Endodermal cell (in vitro differentiated cells): ENCODE measurements around the gene PRG3. TPM values are rescaled to one million over a fixed set of nuclear protein-coding genes. Genes with fewer than 3 reads are reported as not detected.

ENCODE experiments used
- DNase-seq: peaks from one replicate; pipeline ENCODE4 v3.0.0-alpha.2; 2017
- H3K27ac ChIP-seq: 2 replicates; pipeline ENCODE4 v1.5.1; 2013; ENCODE audit warnings: mild to moderate bottlenecking, low read depth, low read length, moderate library complexity
- H3K27me3 ChIP-seq: 2 replicates; pipeline ENCODE4 v1.6.1; 2013; ENCODE audit warnings: mild to moderate bottlenecking, low read length, moderate library complexity; ENCODE audit not compliant: insufficient read depth, control insufficient read depth, poor library complexity, severe bottlenecking
- H3K36me3 ChIP-seq: 2 replicates; pipeline ENCODE4 v1.7.0; 2013; ENCODE audit warnings: mild to moderate bottlenecking, low read length, moderate library complexity; ENCODE audit not compliant: control insufficient read depth, insufficient read depth
- H3K4me1 ChIP-seq: one replicate; pipeline ENCODE4 v1.7.0; 2013; ENCODE audit warnings: low read length; ENCODE audit not compliant: control insufficient read depth, insufficient read depth
- H3K4me3 ChIP-seq: 2 replicates; pipeline ENCODE4 v1.5.1; 2013; ENCODE audit warnings: mild to moderate bottlenecking, low read length, moderate library complexity
- H3K9ac ChIP-seq: 2 replicates; pipeline ENCODE4 v1.6.1; 2013; ENCODE audit warnings: mild to moderate bottlenecking, low read length, moderate library complexity; ENCODE audit not compliant: poor library complexity, severe bottlenecking; ENCODE audit errors: extremely low read depth
- H3K9me3 ChIP-seq: 2 replicates; pipeline ENCODE4 v1.6.1; 2013; ENCODE audit warnings: mild to moderate bottlenecking, low read length, moderate library complexity; ENCODE audit not compliant: control insufficient read depth
- H3K27ac Mint-ChIP-seq: 2 replicates; pipeline ENCODE4 v1.8.0; 2020; ENCODE audit warnings: mixed read lengths
- H3K27me3 Mint-ChIP-seq: 2 replicates; pipeline ENCODE4 v1.8.0; 2021; ENCODE audit warnings: mild to moderate bottlenecking, mixed read lengths; ENCODE audit not compliant: insufficient read depth
- H3K36me3 Mint-ChIP-seq: 2 replicates; pipeline ENCODE4 v1.8.0; 2020; ENCODE audit warnings: low read depth, mixed read lengths
- H3K4me1 Mint-ChIP-seq: 2 replicates; pipeline ENCODE4 v1.8.0; 2020; ENCODE audit warnings: mixed read lengths
- H3K4me3 Mint-ChIP-seq: 2 replicates; pipeline ENCODE4 v1.8.0; 2020; ENCODE audit warnings: mild to moderate bottlenecking, moderate library complexity, mixed read lengths
- H3K9me3 Mint-ChIP-seq: 2 replicates; pipeline ENCODE4 v1.8.0; 2020; ENCODE audit warnings: mild to moderate bottlenecking, mixed read lengths
- WGBS, 2 experiments: methylation state at CpG; one replicate each; pipeline versions ENCODE4 v1.1.5 to v1.1.7; 2013; ENCODE audit warnings: missing lambda C conversion rate in 2 of 2, mixed read lengths in 1 of 2; ENCODE audit not compliant: insufficient coverage in 1 of 2, insufficient read length in 1 of 2; 5-methylcytosine and 5-hydroxymethylcytosine counted together
- total RNA-seq, 2 donors: library from RNA; stranded (reverse); fragmentation: NEBNext Ultra II Directional in 1 of 2; extraction: Animal tissue kit (Norgen Biotek cat#: 25700) in 1 of 2; gene quantifications; 2 replicates in 1 of 2; 3 replicates in 1 of 2; pipeline ENCODE4 v1.2.1, GENCODE V29; 2021
- TF ChIP-seq, protein P1 (sequence below): fragments of 200-600 bp; sonication (generic); conservative IDR thresholded peaks from 2 replicates; pipeline ENCODE4 v1.5.0; 2021; ENCODE audit warnings: antibody characterized with exemption, mild to moderate bottlenecking

The PRG3 gene
- total RNA-seq, 2 donors from 2014 or later: not detected

DNA sequence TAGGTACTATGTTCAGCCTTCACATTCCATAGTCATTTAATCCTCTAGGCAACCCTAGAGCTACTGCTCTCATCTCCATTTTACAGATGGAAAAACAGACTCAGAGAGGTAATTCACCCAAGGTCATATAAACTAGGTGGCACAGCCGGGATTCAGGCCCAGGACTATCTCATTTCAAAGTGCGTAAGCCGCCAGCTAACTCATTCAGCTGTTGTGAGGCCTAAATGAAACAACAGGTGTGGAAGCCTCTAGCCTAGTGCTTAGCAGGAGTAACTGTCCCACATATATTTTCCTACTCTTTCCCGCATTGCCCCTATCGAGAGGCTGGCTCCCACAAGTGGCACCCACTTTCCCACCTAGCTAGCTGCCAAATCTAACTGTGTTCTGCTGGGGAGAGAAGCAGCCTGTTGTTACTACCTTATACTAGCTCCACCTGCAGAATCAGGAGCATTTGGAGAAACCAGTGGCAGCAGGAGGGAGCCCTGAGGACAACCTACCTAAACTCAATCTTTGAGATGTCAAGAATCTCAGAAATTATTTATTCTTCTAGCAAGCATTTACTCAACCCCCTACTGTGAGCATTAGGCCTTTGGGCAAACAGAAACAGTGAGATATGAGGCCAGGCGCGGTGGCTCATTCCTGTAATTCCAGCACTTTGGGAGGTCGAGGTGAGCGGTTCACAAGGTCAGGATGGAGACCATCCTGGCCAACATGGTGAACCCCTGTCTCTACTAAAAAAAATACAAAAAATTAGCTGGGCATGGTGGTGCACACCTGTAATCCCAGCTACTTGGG lies 20.9 kb downstream of the PRG3 start:
- H3K4me3 Mint-ChIP-seq: no peak overlapping the region
- H3K27ac ChIP-seq: no peak overlapping the region
- WGBS, 2 experiments: 77 to 84% methylated on average over 6 to 9 of the region's 9 CpGs
- peaks cover 32% of the 10 kb centered on the region for H3K27me3 Mint-ChIP-seq
- peaks cover 21% of the 10 kb centered on the region for H3K27me3 ChIP-seq
- H3K36me3 Mint-ChIP-seq: no peaks in the 10 kb centered on the region
- no peaks in the 10 kb centered on the region for H3K36me3 ChIP-seq
- DNase-seq: no peak
- no peaks in the 10 kb centered on the region for H3K9me3 Mint-ChIP-seq
- no peak overlapping the region for H3K4me3 ChIP-seq
- H3K4me1 Mint-ChIP-seq: peaks cover 36% of the 10 kb centered on the region
- H3K4me1 ChIP-seq: peaks cover 10% of the 10 kb centered on the region
- no peak overlapping the region for H3K9ac ChIP-seq
- no peaks in the 10 kb centered on the region for H3K9me3 ChIP-seq
- peak overlapping the region; percentile 64 for H3K27ac Mint-ChIP-seq
- TF ChIP-seq, protein P1, sequence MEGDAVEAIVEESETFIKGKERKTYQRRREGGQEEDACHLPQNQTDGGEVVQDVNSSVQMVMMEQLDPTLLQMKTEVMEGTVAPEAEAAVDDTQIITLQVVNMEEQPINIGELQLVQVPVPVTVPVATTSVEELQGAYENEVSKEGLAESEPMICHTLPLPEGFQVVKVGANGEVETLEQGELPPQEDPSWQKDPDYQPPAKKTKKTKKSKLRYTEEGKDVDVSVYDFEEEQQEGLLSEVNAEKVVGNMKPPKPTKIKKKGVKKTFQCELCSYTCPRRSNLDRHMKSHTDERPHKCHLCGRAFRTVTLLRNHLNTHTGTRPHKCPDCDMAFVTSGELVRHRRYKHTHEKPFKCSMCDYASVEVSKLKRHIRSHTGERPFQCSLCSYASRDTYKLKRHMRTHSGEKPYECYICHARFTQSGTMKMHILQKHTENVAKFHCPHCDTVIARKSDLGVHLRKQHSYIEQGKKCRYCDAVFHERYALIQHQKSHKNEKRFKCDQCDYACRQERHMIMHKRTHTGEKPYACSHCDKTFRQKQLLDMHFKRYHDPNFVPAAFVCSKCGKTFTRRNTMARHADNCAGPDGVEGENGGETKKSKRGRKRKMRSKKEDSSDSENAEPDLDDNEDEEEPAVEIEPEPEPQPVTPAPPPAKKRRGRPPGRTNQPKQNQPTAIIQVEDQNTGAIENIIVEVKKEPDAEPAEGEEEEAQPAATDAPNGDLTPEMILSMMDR: no peak

DNA sequence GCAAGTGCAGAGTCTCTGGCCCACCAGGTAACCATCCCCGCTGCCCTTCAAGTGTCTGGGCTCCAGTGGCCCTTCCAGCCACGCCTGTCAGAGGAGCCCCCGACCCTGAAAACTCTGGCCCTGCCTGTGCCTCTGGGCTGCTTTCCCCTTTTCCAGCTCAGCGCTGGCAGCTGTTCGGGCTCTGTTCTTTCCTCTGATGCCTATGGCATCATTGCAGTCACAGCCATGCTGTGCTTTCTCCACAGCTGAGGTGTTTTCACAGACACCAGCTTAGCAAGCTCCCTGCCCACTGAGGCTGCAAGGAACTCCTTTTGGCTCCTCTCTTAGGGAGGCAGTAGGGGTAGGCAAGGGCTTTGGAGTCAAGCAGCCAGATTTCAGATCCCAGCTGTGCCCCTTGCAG lies 21.6 kb downstream of the PRG3 start:
- no peak for DNase-seq
- Mint-ChIP-seq H3K36me3 (no peaks in the 10 kb centered on the region), H3K9me3 (no peaks in the 10 kb centered on the region), H3K27ac (no peak overlapping the region), H3K27me3 (peaks cover 30% of the 10 kb centered on the region), H3K4me3 (no peak overlapping the region), H3K4me1 (peaks cover 30% of the 10 kb centered on the region)
- peaks cover 21% of the 10 kb centered on the region for H3K27me3 ChIP-seq
- H3K9ac ChIP-seq: no peak overlapping the region
- no peaks in the 10 kb centered on the region for H3K36me3 ChIP-seq
- TF ChIP-seq, protein P1: no peak
- H3K9me3 ChIP-seq: no peaks in the 10 kb centered on the region
- H3K4me1 ChIP-seq: peaks cover 10% of the 10 kb centered on the region
- no peak overlapping the region for H3K4me3 ChIP-seq
- H3K27ac ChIP-seq: no peak overlapping the region
- 89 to 94% methylated on average over 3 to 5 of the region's 5 CpGs for WGBS, 2 experiments

DNA sequence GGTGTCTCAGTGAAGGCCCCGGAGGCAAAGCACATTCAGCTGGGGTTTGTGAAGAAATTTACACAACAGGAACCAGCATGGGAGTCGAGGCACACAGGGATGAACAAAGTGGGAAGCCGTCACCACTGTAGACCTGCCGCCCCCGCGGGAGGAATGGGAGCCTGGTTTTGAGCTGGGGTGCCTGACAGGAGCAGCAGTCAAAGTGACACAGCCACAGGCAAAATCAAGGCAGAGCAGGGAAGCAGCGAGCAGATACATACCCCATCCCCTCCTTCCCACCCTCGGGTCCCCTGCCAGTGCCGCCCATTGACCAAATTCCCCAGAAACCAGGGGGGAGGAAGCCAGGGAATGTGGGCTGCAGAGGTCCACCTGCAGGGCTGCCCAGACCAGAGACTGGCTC lies 22.0 kb downstream of the PRG3 start:
- H3K27ac Mint-ChIP-seq: no peak overlapping the region
- WGBS, 2 experiments: 79 to 87% methylated on average over 7 to 9 of the region's 9 CpGs
- H3K4me3 Mint-ChIP-seq: no peak overlapping the region

More for the DNA sequence above, 22.0 kb downstream of the PRG3 start:
- H3K4me1 Mint-ChIP-seq: peaks cover 30% of the 10 kb centered on the region
- peaks cover 30% of the 10 kb centered on the region for H3K27me3 Mint-ChIP-seq
- no peaks in the 10 kb centered on the region for H3K36me3 Mint-ChIP-seq
- TF ChIP-seq, protein P1: no peak
- Histone ChIP-seq H3K4me1 (peaks cover 10% of the 10 kb centered on the region), H3K9me3 (no peaks in the 10 kb centered on the region), H3K4me3 (no peak overlapping the region), H3K9ac (no peak overlapping the region), H3K36me3 (no peaks in the 10 kb centered on the region), H3K27me3 (peaks cover 17% of the 10 kb centered on the region), H3K27ac (no peak overlapping the region)
- DNase-seq: no peak
- H3K9me3 Mint-ChIP-seq: no peaks in the 10 kb centered on the region
